ENCODE results near the gene PTPRD. TPM values are rescaled to one million over a fixed set of nuclear protein-coding genes. Genes with fewer than 3 reads are reported as not detected.

PTPRD gene
- total RNA-seq, 1 experiment from 2014 or later, result 70.1 TPM

- Histone ChIP-seq H3K27me3 (replicated peaks; ENCODE audit: control insufficient read depth, insufficient read depth, low read length) (no peaks in the 10 kb centered on the region), H3K4me3 (ENCODE audit: low read depth, low read length) (no peak overlapping the region), H3K9me3 (no peaks in the 10 kb centered on the region), H3K36me3 (ENCODE audit: control insufficient read depth, insufficient read depth, low read length) (no peaks in the 10 kb centered on the region), H3K4me1 (no peaks in the 10 kb centered on the region)
- DNase-seq, result no peak
- Mint-ChIP-seq H3K27me3 (ENCODE audit: insufficient read depth, unreplicated experiment) (peaks cover 3% of the 10 kb centered on the region), H3K36me3 (ENCODE audit: insufficient read depth, unreplicated experiment) (no peaks in the 10 kb centered on the region), H3K4me1 (ENCODE audit: low read depth, unreplicated experiment) (no peaks in the 10 kb centered on the region), H3K4me3 (ENCODE audit: unreplicated experiment) (no peak overlapping the region), H3K27ac (ENCODE audit: unreplicated experiment) (no peak overlapping the region), H3K9me3 (ENCODE audit: unreplicated experiment) (no peaks in the 10 kb centered on the region)
- no peak for TF ChIP-seq CTCF (IDR thresholded peaks at IDR 0.05; ENCODE audit: insufficient read depth in 1 of 2, low read depth in 1 of 2, low read length in 1 of 2, severe bottlenecking in 1 of 2, unreplicated experiment in 1 of 2)
- intact Hi-C loops (cut with micrococcal nuclease; ENCODE audit: unreplicated experiment), result no loop called here
- ChIA-PET CTCF (no interaction called here), POLR2A (no interaction called here)
- no TSS peak for BruUV-seq (replicated peaks)
These were observed 1397.8 kb downstream of the PTPRD start for GRCh38 chr9:9215050-9215449.

DNA sequence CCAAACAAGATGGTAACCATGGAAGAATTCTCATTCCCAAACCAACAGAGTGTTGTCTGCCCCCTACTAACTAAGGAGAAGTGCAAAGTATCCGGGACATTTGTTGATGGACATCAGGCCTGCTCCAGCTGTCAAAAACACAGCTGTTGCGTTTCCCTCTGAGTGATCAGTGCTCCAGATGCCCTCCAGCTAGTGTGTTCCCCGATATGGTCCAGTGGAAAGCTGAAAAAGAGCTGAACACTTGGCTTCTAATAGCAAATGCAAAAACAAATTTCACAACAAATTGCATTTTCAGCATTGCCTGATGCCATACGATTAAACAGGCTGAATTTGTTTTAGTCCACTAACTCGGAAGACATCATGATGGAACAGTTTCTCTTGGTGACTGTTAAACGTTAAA is 1398.7 kb downstream of the PTPRD start:
- BruUV-seq (replicated peaks), result no TSS peak
- Mint-ChIP-seq H3K4me3 (ENCODE audit: unreplicated experiment) (no peak overlapping the region), H3K27me3 (ENCODE audit: insufficient read depth, unreplicated experiment) (peaks cover 3% of the 10 kb centered on the region), H3K36me3 (ENCODE audit: insufficient read depth, unreplicated experiment) (no peaks in the 10 kb centered on the region), H3K9me3 (ENCODE audit: unreplicated experiment) (no peaks in the 10 kb centered on the region), H3K27ac (ENCODE audit: unreplicated experiment) (no peak overlapping the region), H3K4me1 (ENCODE audit: low read depth, unreplicated experiment) (no peaks in the 10 kb centered on the region)
- ChIA-PET POLR2A (no interaction called here), CTCF (no interaction called here)
- Histone ChIP-seq H3K4me3 (ENCODE audit: low read depth, low read length) (no peak overlapping the region), H3K4me1 (no peaks in the 10 kb centered on the region), H3K36me3 (ENCODE audit: control insufficient read depth, insufficient read depth, low read length) (no peaks in the 10 kb centered on the region), H3K27me3 (replicated peaks; ENCODE audit: control insufficient read depth, insufficient read depth, low read length) (no peaks in the 10 kb centered on the region), H3K9me3 (no peaks in the 10 kb centered on the region)
- DNase-seq, result no peak
- intact Hi-C loops (cut with micrococcal nuclease; ENCODE audit: unreplicated experiment), result no loop called here
- TF ChIP-seq CTCF (IDR thresholded peaks at IDR 0.05; ENCODE audit: insufficient read depth in 1 of 2, low read depth in 1 of 2, low read length in 1 of 2, severe bottlenecking in 1 of 2, unreplicated experiment in 1 of 2), result no peak

DNA sequence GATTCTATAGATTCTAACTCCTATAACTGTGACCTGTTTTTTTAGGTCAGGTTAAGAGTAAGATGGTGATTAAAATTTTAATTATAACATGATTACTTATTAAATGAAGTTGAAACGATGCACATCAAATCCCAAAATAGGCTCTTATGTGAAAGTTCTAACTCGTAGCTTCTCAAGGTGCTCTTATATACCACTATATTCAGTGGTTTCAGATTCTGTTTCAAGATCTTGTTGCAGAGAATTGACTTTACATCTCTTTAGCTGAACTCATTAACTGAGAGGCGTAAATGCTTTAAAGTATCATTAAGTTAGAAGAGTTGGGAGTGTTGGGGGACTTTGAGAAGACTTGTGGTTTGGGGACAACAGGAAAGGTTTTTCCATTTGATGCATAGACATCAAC is 1399.8 kb downstream of the PTPRD start:
- CTCF ChIA-PET, result no interaction called here
- Histone ChIP-seq H3K9me3 (no peaks in the 10 kb centered on the region), H3K4me1 (no peaks in the 10 kb centered on the region), H3K4me3 (ENCODE audit: low read depth, low read length) (no peak overlapping the region), H3K27me3 (replicated peaks; ENCODE audit: control insufficient read depth, insufficient read depth, low read length) (no peaks in the 10 kb centered on the region), H3K36me3 (ENCODE audit: control insufficient read depth, insufficient read depth, low read length) (no peaks in the 10 kb centered on the region)
- BruUV-seq (replicated peaks), result no TSS peak
- no peaks in the 10 kb centered on the region for H3K4me1 Mint-ChIP-seq (ENCODE audit: low read depth, unreplicated experiment)
- no peak for TF ChIP-seq CTCF (IDR thresholded peaks at IDR 0.05; ENCODE audit: insufficient read depth in 1 of 2, low read depth in 1 of 2, low read length in 1 of 2, severe bottlenecking in 1 of 2, unreplicated experiment in 1 of 2)
- no peaks in the 10 kb centered on the region for H3K27me3 Mint-ChIP-seq (ENCODE audit: insufficient read depth, unreplicated experiment)
- H3K27ac Mint-ChIP-seq (ENCODE audit: unreplicated experiment), result no peak overlapping the region
- POLR2A ChIA-PET, result no interaction called here
- no peak overlapping the region for H3K4me3 Mint-ChIP-seq (ENCODE audit: unreplicated experiment)
- no peaks in the 10 kb centered on the region for H3K9me3 Mint-ChIP-seq (ENCODE audit: unreplicated experiment)
- DNase-seq, result no peak
- intact Hi-C loops (cut with micrococcal nuclease; ENCODE audit: unreplicated experiment), result no loop called here
- H3K36me3 Mint-ChIP-seq (ENCODE audit: insufficient read depth, unreplicated experiment), result no peaks in the 10 kb centered on the region
